HG02852 (cell line): ENCODE data around the gene LAMTOR3.

Source experiments
- ATAC-seq: cut with Tn5 transposase; IDR thresholded peaks from one replicate; pipeline ENCODE4 v1.9.1; 2021; ENCODE audit warnings: mild to moderate bottlenecking, moderate library complexity; ENCODE audit not compliant: unreplicated experiment

Gene LAMTOR3

DNA sequence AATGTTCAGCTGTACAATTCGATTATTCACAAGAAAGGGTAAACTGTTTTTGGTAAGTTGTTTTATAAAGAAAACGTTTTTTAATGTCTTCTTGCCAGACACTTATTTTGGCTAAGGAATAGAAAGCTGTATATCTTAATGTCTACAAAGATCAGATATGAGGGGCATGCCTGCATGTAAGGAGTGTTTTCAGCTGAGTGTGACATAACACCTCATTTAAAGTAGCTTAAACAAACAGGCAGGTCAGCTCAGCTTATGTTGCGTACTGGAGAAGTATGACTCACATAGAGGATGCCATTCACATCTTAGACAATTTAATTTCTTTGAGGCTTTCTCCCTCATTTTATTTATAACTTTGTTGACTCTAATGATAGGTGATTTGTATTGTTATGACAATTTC, 30.4 kb downstream of the LAMTOR3 start:
- ATAC-seq: no peak

DNA sequence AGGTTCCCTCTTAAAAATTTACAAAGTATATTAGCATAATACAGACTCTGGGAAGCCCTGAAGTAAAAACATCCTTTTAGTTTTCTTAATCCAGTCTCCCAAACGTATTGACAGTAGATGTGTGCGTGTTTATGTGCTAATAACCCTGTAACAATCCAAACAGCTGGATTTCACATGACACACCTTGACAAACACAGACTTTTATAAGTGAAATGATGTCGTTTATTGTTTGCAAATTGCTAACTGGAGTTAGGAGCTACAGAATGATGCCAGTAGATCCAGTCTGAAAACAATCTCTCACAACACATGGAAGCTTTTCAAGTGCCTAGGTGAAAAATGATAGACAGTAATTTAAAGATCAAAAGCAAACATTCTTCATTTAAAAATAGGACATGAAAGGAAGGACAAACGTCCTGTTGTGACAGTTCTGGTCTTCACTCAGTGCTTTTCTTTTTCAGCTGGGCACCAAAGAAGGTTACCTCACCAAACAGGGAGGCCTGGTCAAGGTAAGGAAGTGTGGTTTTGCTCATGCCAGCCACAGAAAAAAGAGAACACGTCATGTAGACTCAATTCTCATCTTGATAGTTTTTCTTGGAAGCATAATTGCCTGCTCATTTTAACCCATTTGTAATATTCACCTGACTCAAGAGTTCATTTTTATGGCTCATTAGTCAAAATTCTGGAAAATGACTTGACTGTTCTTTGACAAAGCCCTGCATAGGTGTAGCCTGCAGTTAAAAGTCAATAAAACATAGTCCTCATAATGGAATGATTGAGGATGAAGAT, 32.9 kb downstream of the LAMTOR3 start:
- peak; percentile 49 for ATAC-seq

DNA sequence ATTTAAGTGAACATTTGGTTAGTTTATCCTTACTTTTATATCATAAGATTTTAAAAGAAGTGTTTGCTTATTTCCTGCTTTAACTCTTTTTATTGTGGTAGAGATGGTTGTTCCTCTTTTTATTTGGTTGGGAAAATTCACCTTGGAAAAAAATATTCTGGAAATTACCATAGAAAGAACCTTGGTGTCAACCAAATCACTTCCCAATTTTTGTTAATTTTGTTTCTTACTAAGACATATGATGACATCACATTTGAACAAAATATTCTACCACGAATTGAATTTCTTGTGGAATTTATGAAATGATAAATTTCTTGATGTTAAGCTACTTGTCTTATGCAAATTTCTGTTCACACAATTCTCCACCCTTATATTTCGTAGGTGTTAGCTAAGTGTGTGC, 33.7 kb downstream of the LAMTOR3 start:
- no peak for ATAC-seq

DNA sequence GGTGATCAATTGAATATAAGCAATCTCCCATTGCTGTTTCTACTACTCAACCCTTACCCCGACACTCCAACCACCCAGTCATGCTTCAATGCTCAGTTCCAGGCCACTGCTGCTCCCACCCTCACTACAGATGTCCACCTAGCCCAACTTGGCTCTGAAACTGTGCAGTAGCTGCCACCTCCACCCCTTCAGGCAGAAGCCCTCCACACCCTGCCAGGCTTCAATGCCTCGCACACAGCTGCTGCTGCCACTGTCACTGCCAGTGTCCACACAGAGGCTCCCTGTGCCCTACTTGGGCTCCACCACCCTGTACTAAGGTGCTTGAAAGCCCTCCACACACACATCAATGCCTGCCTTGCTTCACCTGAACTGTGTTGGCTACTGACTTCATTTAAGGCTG, 34.6 kb downstream of the LAMTOR3 start:
- no peak for ATAC-seq

DNA sequence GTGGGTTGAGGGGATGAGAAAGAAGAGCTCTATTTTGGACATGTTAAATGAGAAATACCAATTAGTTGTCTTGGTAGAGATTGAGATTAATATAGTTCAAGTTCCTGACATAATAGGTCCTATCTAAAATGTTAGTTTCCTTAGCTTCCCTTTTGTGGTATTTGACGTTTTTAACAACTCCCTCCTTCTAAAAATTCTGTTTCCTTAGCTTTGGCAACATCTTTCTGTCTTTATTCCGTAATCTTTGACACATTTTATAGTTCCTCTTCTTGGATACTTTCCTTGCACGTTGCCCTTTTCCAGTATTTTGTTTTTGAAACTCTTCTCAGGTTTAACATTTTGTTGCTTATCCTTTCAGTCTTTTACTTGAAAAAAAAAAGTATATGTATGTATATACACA, 36.9 kb downstream of the LAMTOR3 start:
- no peak for ATAC-seq

DNA sequence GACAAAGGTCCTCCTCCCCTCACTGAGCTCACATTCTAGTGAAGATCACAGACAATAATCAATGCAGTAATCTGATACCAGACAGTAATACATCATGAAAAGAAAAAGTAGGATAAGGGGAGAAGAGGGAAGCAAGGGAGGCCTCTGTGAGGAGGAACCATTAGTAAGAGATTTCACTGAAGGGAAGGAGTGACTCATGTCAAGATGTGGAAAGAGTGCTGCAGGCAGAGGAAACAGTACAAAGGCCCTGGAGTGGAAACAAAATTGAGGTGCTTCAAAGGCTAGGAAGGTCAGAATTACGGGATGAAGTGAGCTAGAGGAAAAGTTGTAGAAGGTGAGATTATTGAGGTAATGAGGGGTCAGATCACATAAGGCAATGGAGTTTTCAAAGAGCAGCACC, 38.1 kb downstream of the LAMTOR3 start:
- no peak for ATAC-seq

DNA sequence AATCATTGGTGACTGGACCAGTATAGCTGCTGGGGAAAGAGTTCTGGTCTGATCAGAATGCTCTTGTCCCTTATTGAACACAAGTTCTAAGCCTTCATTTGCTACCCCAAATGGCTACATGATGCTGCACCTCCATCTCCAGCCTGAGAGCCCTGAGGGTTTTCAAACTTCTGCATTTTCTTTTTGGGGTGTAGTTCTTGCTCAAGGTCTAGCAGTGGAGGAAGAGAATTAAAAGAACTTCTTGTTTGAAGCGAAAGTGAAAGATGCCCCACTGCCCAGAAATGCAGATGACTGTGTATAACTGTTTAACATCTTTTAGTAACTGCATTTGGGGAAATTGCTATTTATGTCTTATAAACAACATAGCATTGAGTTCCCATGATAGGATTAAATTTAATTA, 38.5 kb downstream of the LAMTOR3 start:
- peak; percentile 36 for ATAC-seq

DNA sequence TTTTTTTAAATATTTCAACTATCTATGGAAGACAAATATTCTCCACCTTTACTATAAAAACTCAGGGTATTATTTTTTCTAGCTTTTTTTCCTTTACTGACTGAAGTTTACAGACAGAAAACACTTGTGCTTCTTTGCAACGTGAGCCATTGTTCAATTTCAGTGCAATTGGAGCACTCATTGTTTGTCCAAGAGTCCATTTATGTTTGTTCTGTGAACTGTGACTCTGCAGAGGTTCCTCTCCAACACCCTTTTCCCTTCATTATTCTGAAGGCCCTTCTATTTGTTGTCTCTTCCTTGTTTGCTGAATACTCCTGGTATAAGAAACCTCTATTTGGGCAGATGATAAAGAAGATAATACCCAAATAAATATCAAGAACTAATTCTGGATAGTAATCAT, 40.2 kb downstream of the LAMTOR3 start:
- ATAC-seq: no peak

DNA sequence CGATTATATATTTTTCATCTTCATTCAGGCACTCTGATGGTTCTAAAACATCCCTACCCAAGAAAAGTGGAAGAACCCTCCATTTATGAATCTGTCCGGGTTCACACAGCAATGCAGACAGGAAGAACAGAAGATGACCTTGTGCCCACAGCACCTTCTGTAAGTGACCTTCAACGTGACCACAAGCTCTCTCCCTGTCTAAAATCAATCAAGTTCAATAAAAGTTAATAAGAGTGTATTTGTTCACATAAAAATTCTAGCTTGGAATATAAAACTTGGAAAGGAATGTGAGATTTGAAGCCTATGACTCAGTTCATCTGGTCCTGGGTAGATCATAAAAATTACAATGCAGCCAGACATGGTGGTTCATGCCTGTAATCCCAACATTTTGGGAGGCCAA, 41.0 kb downstream of the LAMTOR3 start:
- ATAC-seq: no peak

DNA sequence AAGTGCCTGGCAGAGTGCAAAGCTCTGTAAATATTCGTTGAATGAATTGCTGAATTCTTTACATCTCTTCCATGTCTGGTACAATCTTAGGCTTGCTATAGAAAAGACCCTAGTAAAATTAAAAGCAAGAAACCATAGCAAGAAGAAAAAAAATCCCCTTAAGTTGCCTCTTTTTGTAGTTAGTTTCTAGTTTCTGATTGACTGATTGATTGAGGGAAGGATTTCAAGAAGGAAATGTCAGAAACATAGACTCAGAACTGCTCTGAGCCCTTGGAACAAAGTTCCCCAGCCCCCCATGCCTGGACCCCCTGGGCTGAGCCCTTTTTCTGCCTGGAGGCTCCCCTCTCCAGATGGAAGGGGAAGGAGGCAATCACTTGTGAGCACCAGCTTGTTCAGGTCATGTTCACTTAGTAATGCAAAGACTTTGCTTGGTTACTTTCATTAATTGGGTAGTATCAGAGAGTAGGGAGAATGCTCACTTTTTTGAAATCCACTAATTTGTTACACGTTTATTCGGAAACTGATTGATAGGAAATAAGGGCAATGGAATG, 42.0 kb downstream of the LAMTOR3 start:
- ATAC-seq: no peak

DNA sequence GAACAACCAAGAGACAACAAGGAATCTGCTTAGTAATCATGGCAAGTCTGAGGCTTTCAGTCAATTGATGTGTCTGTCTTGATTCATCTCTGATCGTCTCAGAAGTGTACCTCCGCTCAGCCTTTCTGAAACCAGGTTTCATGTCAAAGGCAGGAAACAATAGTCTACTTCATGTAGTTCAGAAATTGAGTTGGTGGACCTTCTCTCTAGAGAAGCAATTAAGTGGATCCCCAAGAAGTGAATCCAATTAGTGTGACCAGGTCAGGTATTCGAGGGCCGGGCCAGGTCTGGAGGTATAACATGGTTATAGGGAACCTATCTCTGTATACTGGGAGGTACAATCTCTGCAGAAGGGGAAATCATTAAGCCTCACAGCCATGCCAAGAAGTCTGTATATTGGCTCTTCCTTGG, 45.6 kb downstream of the LAMTOR3 start:
- peak; percentile 41 for ATAC-seq

DNA sequence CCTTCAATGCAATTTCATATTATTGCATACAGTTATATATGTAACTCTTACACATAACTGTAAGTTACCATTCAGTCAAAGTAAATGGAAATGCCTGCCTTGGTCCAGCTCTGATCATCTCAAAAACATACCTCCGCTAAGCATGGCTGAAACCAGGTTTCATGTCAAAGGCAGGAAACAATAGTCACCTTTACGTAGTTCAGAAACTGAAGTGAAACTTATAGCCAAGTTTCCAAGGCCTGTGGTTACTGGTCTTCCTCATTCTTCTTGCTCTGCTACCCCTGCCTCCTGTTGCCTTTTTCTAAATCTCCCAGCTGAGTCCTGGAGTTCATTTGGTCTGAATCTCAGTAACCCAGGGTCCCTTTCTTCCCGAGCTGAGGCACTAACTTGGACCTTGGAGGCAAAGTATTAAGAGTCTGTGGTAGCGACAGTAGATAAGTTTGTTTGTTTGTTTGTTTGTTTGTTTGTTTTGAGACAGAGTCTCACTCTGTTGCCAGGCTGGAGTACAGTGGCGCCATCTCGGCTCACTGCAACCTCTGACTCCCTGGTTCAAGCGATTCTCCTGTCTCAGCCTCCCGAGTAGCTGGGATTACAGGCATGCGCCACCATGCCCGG, 46.8 kb downstream of the LAMTOR3 start:
- peak; percentile 54 for ATAC-seq

DNA sequence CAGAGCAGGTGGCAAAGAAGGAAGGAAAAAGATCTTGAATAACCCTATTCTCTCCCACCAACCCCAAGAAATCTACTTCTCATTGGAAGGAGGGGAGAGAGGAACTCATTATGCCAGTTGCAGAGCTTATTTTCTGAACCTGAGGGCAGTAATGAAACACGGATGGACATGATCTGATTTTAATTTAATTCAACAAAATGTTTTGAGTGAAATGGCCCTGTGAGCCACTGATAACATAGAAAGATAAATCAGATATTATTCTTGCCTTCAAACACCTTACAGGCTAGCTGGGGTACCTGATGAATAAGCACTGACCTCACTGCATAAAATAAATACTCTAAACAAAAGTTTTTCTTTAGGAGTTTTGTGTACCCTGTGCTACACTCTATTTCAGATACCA, 47.3 kb downstream of the LAMTOR3 start:
- no peak for ATAC-seq

DNA sequence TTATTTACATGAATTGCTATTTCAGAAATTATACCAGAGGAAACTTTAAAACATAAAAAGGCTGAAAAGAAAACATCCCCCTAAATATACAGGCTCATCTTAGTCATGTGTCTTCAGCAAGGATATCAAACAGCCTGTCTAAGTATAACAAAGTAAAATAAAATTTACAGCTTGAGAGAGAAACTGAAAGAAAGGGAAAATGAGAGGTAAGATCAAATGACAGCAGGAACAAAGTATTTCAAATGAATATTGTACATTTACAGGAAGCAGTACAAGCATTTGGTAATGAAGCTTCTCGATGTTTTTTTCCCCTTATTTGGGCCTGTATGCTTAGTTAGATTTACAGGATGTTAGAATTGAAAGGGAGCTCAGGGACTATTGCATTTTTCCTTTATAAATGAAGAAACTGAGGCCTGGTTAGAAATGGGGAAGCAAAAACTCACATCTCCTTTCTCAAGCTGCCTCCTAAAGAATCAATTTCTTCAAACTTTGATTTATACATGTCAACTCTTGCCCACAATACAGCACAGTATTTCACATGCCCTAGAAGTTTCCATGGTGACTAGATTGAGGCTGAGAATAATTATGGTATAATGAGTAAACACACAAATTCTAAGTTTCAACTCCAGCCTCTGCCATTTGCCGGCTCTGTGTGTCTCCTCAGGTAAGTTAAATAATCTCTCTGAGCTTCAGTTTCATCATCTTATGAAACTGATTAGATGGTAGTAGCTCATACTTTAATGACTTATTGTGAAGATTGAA, 48.3 kb downstream of the LAMTOR3 start:
- no peak for ATAC-seq

DNA sequence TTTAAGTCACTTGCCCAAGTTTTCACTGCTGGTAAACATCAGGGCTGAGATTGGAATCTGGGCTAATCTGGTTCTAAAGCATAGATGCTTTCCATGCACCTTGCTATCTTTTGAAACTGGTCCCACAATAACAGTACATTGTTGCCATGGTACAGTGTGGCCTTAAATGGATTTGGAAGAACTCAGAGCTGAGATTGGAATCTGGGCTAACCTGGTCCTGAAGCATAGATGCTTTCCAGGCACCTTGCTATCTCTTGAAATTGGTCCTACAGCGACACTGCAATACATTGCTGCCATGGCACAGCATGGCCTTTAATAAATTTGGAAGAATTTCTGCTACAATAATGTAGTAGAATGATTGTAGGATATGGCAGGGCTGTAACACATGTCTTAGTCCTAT, 49.0 kb downstream of the LAMTOR3 start:
- no peak for ATAC-seq

DNA sequence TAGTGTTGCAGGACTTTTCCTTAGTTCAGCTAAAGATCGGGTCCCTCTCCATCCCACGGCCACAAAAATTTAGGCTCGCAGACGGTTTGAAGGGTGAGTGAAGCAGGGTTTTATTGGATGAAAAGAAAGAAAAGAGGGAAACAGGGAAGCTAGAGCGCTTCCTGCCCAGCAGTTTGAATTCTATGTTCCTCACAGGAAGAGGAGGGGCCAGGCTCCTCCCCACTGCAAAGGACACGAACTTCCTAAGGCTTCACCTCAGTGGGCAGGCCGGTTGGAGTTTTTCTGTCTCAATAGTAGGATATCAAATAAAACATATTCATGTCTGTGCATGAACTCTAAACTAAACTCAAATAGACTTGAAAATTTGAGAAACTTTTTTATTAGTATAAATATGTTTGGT, 50.2 kb downstream of the LAMTOR3 start:
- no peak for ATAC-seq

DNA sequence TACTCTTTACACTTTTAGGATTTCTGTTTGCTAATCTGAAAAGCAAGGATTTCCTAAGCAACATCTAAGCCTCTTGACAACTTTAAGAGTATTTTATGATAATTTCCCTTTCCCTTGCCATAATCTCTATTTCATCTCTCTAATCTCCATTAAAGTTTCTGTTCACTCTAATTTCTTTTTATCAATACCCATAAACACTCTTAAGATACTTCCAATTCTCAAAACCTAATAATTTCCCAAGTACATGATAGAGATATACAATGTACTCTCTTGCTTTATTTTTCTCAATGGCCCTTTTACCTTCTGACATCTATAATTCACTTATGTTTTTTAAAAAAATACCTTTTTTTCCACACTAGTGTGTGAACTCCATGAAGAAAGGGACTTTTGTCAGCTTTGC, 50.8 kb downstream of the LAMTOR3 start:
- ATAC-seq: no peak

DNA sequence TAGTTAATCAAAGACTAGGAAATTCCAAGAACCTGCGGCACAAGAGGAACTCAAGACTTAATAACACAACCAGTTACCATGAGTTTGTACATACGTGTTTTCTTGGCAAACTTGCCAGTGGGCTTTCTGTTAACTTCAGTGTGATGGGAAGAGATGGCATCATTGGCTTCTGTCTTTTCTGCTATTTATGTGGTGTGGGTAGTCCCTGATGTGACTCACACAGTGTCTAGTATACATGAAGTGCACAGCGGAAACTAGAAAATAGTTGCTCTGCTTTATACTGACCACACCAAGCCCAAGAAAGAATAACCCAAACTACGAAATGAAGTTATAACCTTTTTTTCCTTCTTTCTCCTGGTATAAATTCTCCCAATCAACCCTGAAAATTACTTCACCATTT, 53.1 kb downstream of the LAMTOR3 start:
- peak; percentile 53 for ATAC-seq

DNA sequence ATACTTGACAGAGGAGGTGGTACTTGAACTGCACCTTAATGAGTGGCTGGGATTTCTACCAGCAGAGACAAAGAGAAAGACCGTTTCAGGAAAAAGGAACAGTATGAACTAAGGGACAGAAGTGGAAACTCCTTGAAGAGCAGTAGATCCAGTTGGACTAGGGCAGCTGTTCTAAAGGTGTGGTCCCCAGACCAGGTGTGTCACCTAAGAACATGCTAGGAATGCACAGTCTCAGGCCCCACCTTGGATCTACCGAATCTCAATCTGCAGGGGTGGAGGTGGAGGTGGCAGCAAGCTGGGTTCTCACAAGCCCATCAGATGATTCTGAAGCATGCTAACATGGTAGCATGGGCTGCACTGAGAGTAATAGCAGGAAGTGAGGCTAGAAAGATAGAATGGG, 55.3 kb downstream of the LAMTOR3 start:
- ATAC-seq: no peak

DNA sequence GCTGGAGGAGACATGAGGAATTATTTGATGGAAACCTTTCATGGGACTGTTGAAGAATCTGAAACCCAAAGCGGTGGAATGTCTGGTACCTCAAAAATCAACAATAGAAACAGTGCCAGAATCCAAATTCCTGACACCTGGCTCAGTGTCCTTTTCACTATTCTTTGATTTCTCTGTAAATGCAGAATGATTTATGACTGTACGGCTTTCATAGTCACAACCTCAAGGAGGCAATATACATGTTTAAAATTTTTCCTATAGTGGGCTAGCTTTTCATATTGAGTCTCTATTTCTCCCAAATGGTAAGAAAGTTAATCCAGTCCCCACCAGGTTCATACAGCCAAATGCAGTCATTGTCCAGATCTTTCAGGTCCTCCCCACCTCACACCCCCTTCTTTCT, 58.3 kb downstream of the LAMTOR3 start:
- no peak for ATAC-seq

DNA sequence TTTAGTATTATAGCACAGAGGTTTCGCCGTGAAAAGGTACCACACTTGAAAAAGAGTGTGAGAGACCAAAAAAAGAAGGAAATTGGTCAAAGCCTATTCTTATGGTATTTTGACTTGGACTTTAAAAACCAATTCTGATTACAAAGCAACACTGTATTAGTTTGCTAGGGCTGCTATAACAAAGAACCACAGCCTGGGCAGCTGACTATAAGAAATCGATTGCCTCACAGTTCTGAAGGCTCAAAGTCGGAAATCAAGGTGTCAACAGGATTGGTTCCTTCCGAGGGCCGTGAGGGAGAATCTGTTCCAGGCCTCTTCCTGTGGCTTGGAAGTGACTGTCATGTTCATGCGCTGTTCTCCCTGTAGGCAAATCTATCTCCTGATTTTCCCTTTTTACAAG, 59.7 kb downstream of the LAMTOR3 start:
- no peak for ATAC-seq

DNA sequence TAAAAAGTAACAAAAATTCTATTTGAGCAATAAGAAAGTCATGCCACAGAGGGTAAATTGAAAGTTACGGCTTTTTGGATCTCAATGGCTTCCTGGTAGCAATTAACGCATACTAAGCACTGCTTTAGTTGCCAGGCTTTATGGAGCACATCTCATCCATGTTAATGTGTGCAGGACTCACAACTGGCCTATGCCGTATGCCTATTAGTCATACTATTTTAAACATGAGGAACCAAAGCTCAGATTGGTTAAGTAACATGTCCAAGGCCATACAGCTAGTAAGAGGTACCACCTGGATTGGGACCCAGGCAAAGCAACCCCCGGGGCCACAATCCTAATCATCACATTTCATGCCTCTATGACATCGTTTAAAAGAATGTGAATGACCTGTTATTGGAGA, 60.5 kb downstream of the LAMTOR3 start:
- no peak for ATAC-seq
